PFSK-1 (cell line): ENCODE measurements around the gene TTF1. TPM values are rescaled to one million over a fixed set of nuclear protein-coding genes. Genes with fewer than 3 reads are reported as not detected.
A peak's percentile ranks its signal among the peaks of the same experiment; 100 is the strongest.

Experiments
- FOXP2 ChIP-seq: optimal IDR thresholded peaks from 2 replicates; pipeline ENCODE3; 2011; ENCODE audit warnings: borderline replicate concordance, control low read depth, inconsistent platforms; ENCODE audit not compliant: insufficient read depth; ENCODE audit errors: extremely low read length, extremely low read depth
- POLR2AphosphoS5 ChIP-seq: IDR thresholded peaks from 2 replicates; pipeline ENCODE4 v1.6.1; 2012; ENCODE audit warnings: low read depth, mild to moderate bottlenecking, control low read depth, low read length, moderate library complexity
- SIN3A ChIP-seq: IDR thresholded peaks from 2 replicates; pipeline ENCODE4 v1.6.1; 2012; ENCODE audit warnings: mild to moderate bottlenecking, low read length, moderate library complexity, borderline replicate concordance; ENCODE audit not compliant: insufficient read depth
- TAF1 ChIP-seq: IDR thresholded peaks from 2 replicates; pipeline ENCODE4 v1.6.1; 2012; ENCODE audit warnings: low read length, control low read depth, borderline replicate concordance; ENCODE audit not compliant: insufficient read depth
- polyA plus RNA-seq: library from polyadenylated mRNA; unstranded; fragments of >200 nt; gene quantifications from one replicate; pipeline ENCODE4 v1.2.1, GENCODE V29; 2012; ENCODE audit warnings: low read depth, missing spikeins; ENCODE audit not compliant: insufficient read length
- TF ChIP-seq, protein P1 (sequence below), 2 experiments: IDR thresholded peaks; 2 replicates each; pipeline versions ENCODE4 v1.6.1 to v1.8.0; 2011 to 2012; ENCODE audit warnings: low read depth in 2 of 2, low read length in 2 of 2, control low read depth in 1 of 2, inconsistent platforms in 1 of 2, mild to moderate bottlenecking in 1 of 2, moderate library complexity in 1 of 2; ENCODE audit not compliant: insufficient read depth in 1 of 2

The TTF1 gene, protein sequence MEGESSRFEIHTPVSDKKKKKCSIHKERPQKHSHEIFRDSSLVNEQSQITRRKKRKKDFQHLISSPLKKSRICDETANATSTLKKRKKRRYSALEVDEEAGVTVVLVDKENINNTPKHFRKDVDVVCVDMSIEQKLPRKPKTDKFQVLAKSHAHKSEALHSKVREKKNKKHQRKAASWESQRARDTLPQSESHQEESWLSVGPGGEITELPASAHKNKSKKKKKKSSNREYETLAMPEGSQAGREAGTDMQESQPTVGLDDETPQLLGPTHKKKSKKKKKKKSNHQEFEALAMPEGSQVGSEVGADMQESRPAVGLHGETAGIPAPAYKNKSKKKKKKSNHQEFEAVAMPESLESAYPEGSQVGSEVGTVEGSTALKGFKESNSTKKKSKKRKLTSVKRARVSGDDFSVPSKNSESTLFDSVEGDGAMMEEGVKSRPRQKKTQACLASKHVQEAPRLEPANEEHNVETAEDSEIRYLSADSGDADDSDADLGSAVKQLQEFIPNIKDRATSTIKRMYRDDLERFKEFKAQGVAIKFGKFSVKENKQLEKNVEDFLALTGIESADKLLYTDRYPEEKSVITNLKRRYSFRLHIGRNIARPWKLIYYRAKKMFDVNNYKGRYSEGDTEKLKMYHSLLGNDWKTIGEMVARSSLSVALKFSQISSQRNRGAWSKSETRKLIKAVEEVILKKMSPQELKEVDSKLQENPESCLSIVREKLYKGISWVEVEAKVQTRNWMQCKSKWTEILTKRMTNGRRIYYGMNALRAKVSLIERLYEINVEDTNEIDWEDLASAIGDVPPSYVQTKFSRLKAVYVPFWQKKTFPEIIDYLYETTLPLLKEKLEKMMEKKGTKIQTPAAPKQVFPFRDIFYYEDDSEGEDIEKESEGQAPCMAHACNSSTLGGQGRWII
- polyA plus RNA-seq = 3.0 TPM

DNA sequence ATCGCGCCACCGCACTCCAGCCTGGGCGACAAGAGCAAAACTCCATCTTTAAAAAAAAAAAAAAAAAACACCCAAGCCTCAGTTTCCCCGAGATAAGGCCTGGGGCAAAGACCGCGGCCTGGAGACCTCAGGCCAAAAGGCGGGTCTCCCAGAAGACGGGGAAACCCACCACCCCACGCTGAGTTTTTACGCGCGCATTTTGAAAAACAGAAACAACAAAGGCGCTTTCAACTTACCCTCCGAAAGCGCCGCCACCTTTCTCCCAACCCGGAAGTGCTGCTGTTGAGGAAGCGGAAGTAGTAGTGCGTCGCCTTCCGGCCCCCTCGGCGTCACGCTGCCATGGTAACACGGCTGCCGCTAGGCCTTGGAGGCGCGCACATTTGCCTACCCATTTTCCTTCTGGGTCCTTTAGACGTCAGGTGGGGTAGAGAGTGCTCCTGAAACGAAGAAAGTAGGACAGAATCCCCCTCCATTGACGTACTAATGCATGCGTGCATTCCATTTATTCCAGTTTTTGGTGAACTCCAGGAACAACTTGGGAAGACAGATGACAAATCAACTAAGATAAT, at the start of gene TTF1:
Gene TTF1 (minus strand): TSS at position 287 of the 569 bp plus-strand sequence. CDS start 4,019 bp downstream, outside the sequence.
- TF ChIP-seq FOXP2 (peak; percentile 66), SIN3A (peak; percentile 81; the same call in 1 of the 2 replicates), POLR2AphosphoS5 (peak; percentile 62; the same call in 1 of the 2 replicates), TAF1 (peak; percentile 70; the same call in 1 of the 2 replicates)
- TF ChIP-seq, protein P1, sequence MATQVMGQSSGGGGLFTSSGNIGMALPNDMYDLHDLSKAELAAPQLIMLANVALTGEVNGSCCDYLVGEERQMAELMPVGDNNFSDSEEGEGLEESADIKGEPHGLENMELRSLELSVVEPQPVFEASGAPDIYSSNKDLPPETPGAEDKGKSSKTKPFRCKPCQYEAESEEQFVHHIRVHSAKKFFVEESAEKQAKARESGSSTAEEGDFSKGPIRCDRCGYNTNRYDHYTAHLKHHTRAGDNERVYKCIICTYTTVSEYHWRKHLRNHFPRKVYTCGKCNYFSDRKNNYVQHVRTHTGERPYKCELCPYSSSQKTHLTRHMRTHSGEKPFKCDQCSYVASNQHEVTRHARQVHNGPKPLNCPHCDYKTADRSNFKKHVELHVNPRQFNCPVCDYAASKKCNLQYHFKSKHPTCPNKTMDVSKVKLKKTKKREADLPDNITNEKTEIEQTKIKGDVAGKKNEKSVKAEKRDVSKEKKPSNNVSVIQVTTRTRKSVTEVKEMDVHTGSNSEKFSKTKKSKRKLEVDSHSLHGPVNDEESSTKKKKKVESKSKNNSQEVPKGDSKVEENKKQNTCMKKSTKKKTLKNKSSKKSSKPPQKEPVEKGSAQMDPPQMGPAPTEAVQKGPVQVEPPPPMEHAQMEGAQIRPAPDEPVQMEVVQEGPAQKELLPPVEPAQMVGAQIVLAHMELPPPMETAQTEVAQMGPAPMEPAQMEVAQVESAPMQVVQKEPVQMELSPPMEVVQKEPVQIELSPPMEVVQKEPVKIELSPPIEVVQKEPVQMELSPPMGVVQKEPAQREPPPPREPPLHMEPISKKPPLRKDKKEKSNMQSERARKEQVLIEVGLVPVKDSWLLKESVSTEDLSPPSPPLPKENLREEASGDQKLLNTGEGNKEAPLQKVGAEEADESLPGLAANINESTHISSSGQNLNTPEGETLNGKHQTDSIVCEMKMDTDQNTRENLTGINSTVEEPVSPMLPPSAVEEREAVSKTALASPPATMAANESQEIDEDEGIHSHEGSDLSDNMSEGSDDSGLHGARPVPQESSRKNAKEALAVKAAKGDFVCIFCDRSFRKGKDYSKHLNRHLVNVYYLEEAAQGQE (IDR thresholded peaks at IDR 0.05; ENCODE audit: insufficient read depth in 1 of 2, low read depth in 2 of 2, low read length in 2 of 2) = no peak

DNA sequence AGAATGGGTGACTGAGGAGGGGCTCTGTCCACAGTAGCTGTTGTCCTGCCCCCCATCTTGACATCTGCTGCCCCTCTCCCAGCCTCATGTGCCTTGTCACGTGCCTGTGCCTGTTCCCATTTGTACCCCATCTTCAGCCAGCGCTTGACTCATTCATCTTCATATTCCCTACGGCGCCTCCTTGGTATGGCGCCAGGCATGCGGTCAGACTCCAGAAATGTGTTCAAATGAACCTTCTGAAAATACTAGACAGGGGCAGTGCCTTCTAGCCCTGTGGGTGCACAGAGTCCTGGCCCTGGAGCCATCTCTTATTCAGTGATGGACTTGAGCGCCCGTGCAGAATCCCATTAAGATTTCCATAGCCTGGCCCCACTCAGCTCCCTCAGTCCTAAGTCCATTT, 49.6 kb upstream of the TTF1 start:
- TF ChIP-seq TAF1 (no peak), SIN3A (no peak), POLR2AphosphoS5 (no peak), FOXP2 (no peak)
- TF ChIP-seq, protein P1 (IDR thresholded peaks at IDR 0.05; ENCODE audit: insufficient read depth in 1 of 2, low read depth in 2 of 2, low read length in 2 of 2) = no peak

DNA sequence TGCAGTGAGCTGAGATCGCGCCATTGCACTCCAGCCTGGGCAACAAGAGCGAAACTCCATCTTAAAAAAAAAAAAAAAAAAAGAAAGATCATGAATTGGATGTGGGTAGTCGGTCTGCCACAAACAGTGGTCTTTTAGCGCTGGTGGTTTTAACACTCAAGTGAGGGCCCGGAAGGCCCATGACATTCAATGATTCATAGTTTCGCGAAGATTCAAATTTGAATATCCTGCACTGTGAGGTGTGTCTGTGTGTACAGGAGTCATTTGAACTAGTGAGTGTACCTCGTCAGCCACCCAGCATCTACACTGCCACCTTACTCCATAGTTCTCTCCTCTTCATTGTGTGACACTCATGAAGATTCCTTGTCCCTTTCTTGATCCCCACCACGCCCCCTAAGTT, 44.6 kb upstream of the TTF1 start:
- TF ChIP-seq FOXP2 = no peak
- TF ChIP-seq, protein P1 (IDR thresholded peaks at IDR 0.05; ENCODE audit: insufficient read depth in 1 of 2, low read depth in 2 of 2, low read length in 2 of 2) = no peak
- TF ChIP-seq SIN3A = no peak
- no peak for TF ChIP-seq POLR2AphosphoS5
- no peak for TF ChIP-seq TAF1

DNA sequence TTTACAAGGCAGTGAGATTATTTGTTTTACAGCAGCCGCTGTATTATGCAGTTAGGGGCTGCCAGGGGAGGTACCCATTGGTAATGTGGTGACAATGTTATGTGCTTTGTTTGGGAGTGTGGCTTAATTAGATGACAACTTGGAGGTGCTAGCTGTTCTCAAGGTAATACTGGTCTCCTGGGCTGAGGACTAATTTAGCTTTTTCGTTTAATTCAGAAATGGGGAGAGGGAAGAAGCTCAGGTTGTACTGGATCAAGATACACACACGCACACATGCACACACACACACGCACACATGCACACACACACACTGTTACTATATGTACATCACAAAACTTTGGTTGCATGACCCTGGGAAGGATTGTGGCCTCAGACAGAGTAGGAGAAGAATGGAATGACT, 41.3 kb upstream of the TTF1 start:
- TF ChIP-seq SIN3A (no peak), TAF1 (no peak), POLR2AphosphoS5 (no peak), FOXP2 (no peak)
- TF ChIP-seq, protein P1 (IDR thresholded peaks at IDR 0.05; ENCODE audit: insufficient read depth in 1 of 2, low read depth in 2 of 2, low read length in 2 of 2) = no peak
